Stimulated activated CD4-positive, alpha-beta T cell treated with anti-CD3 and anti-CD28 coated beads, TNF-alpha, amount 100 ng/mL, for 4 hours (primary cell): ENCODE data around the gene LRRK1.

ENCODE experiments used
- DNase-seq, 3 experiments: peaks; one replicate each; pipeline ENCODE4 v3.0.0-alpha.2; 2020; ENCODE audit warnings: low read depth in 3 of 3

Gene LRRK1

DNA sequence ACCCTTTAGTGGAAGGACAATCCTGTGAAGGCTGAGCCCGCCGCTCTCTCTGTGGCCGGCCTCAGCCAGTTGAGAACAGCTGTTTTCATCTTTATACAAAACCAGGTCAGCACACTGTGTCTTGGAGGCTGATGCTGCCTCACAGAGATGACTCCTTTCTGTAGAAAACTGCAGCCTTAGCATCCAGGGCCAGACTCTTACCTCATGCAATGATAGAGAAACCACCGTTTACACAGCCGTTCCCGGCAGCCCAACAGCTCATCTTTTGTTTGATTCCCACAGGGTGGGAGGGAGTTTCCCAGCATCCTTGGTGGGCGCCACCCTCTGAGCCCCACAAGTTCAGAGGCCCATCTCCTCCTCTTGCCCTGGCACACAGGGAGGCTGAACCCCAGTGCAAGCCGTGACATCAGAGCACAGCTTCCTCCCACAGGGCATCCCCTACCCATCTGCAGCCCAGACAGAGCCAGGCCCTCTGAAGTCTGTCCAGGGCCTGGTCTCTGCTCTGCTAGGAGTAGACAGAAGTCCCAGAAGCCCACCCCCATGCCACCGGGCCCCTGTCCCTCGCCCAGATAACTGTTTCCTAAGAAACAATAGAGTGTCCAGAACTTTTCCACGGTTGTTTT lies 105.0 kb downstream of the LRRK1 start:
- DNase-seq = no peak

DNA sequence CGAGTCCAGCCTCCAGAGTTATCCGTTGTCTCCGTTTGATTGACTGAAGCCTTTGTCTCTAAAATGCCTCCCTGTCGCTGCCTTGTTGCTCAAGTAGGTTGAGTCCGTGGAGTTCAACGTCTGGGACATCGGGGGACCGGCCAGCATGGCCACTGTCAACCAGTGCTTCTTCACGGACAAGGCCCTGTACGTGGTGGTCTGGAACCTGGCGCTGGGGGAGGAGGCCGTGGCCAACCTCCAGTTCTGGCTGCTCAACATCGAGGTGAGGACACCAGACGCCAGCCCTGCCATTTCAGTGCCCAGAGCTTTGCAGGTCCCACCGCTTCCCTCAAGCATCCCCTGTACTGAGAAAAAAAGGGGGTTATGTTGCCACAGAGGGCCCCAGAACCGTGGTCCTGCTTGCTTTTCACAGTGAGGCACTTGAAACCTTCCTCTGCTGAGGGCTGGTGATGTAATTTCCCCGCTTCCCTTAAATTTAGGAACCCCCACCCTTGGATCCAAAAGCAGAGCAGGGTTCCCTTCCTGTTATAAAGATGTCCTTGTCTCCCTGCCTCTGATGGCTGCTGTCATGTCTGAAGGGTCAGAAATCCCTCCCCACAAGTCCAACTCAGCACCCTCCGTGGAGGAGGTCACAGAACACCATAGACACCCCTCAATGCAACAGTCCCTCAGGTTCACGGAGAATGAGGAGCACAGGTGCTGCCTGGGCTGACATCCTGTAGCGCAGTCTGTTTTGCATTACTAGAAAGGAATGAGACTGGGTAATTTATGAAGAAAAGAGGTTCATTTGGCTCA lies 105.7 kb downstream of the LRRK1 start:
- no peak for DNase-seq

DNA sequence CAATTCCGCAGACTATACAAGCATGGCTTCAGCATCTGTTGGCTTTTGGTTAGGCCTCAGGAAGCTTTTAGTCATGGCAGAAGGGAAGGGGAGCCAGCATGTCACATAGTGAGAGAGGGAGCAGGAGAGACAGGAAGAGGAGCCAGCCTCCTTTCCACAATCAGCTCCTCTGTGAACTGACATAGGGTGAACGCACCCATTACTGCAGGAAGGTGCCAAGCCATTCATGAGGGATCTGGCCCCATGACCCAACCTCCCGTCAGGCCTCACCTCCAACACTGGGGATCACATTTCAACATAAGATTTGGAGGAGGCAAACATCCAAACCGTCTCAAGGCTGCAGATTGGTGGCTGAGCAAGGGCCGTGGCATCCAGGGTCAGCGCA lies 106.3 kb downstream of the LRRK1 start:
- DNase-seq = no peak

DNA sequence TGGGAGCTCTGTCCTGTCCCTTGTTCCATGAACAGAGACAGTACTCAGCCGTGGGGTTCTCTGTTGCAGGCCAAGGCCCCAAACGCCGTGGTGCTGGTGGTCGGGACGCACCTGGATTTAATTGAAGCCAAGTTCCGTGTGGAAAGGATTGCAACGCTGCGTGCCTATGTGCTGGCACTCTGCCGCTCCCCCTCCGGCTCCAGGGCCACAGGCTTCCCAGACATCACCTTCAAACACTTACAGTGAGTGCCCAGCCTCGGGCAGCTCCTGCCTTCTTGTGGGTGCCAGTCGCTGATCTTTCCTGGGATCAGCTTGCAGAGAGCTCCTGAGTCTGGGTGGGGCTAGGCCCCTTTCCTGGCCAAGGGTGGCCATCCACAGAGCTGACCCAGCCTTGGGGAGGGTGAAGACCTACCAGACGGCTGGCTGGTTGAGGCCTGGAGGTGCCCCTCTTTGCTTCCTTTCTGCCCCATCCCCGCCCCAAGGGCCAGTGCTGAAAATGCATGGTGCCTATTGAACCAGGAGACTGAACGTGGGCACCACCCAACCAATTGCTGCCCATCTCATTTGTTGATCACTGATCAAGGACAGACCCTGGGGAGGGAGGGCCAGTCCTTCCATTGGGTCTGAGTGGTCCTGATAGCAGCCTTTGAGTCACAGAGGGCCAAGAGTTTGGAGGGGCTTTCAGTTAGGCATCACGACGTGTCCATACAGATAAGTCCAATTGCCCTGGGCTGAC lies 106.9 kb downstream of the LRRK1 start:
- no peak for DNase-seq

- DNase-seq = no peak
Observed at GRCh38 chr15:101026656-101027272, 107.6 kb downstream of the LRRK1 start.

GRCh38 chr15:101027273-101027901 lies 108.2 kb downstream of the LRRK1 start:
- no peak for DNase-seq

GRCh38 chr15:101027920-101028319 lies 108.8 kb downstream of the LRRK1 start:
- DNase-seq = no peak

GRCh38 chr15:101028321-101028720 lies 109.2 kb downstream of the LRRK1 start:
- no peak for DNase-seq

GRCh38 chr15:101028772-101029438 lies 109.7 kb downstream of the LRRK1 start:
- no peak for DNase-seq

- DNase-seq = no peak
Observed at GRCh38 chr15:101029971-101030661, 111.0 kb downstream of the LRRK1 start.

- DNase-seq = no peak
Observed at GRCh38 chr15:101031213-101031612, 112.1 kb downstream of the LRRK1 start.

- DNase-seq = no peak
Observed at GRCh38 chr15:101033801-101034200, 114.6 kb downstream of the LRRK1 start.

GRCh38 chr15:101035611-101036010 lies 116.5 kb downstream of the LRRK1 start:
- no peak for DNase-seq

GRCh38 chr15:101036189-101036588 lies 117.0 kb downstream of the LRRK1 start:
- DNase-seq = no peak

DNA sequence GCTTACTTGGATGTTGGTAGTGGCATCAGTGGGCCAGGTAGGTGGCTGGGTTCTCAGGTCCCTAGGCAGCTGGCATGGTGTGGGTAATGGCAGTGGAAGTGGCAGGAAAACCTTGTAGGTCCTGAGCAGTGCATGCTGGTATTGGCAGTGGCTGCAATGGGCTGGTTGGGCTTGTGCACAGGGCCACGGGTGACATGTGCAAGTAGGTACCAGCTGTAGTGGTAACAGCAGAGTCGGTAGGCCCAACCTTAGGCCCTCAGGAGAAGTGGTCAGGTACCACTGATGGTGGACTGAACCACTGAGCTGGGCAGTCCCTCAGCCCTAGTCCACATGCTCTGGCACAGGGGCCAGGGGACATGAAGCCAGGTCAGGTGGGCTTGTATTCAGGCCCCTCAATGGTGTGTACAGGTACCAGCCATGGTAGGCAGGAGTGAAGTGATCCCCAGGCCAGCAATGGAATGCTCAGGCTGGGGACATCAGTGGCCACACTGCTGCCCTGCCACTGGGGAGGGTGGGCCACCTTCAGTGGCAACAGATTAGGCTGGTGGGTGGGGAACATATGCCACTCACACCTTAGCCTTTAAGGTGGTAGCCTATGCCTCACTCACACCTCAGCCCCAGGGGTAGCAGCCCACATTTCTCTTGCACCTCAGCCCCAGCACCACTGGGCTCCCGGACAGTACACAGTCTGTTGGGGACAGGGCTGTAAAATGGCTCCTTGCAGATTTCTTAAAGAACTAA lies 118.1 kb downstream of the LRRK1 start:
- DNase-seq = no peak

DNA sequence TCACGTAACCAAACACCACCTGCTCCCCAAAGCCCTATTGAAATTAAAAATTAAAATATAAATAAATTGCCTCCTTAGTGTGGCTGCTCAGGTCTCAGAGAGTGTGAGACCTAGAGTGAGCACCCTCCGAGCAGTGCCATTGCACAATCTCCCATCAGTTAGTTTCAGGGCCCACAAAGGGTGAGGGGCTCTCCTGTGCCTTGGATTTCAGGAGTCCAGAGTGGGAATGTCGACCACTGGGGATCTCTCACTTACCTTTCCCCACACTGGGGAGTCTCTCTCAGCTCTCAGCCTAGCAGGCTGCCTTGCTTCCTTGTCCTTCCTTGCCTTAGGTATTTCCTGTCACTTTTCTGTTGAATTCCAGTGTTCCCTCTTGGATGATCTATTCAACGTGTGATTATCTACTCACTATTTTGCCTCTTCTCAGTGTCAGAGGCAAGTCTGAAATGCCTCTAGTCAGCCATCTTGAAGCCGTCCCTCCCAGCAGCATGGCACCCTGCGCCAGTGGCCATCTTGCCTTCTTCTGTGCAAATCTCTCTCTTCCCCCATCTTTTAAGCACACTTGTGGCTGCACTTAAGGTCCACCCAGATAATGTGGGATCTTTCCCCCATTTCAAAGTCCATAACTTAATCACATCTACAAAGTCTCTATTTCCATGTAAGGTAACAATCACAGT lies 119.3 kb downstream of the LRRK1 start:
- DNase-seq = no peak

- DNase-seq = no peak
Observed at GRCh38 chr15:101039461-101039860, 120.3 kb downstream of the LRRK1 start.

DNA sequence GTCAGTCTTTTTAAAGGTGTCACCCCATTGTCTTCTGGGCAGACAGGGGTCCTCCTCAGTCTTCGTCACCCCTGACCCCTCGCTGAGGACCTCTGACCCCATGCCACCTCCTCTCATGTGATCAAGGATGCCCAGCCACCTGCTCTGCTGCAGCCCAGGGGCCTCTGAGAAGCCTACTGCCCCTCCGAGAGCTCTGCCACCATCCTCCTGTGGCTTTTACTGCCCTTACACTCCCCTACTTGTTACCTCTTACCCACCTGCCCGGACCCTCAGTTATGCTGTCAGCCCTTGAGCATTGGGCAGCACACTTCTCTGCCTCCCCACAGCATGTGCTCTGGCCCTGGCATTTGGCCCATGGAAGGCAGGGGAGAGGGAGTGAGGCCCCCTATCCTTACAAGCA lies 123.2 kb downstream of the LRRK1 start:
- DNase-seq = no peak

GRCh38 chr15:101043011-101043410 lies 123.9 kb downstream of the LRRK1 start:
- DNase-seq = no peak
